ENCODE data around the gene PTPRM. TPM values are rescaled to one million over a fixed set of nuclear protein-coding genes. Genes with fewer than 3 reads are reported as not detected.

PTPRM gene
- polyA plus RNA-seq, 3 donors: 0.04 to 2.1 (median 0.66) TPM

- Histone ChIP-seq H3K27ac (ENCODE audit: low read depth in 1 of 2, low read length in 2 of 2) (no peak overlapping the region), H3K79me2 (ENCODE audit: insufficient read depth, low read length) (no peaks in the 10 kb centered on the region), H3K36me3 (replicated peaks in 1 of 2; ENCODE audit: control insufficient read depth in 1 of 2, insufficient read depth in 2 of 2, low read length in 2 of 2) (no peaks in the 10 kb centered on the region), H3K9ac (ENCODE audit: insufficient read depth, low read length, poor library complexity, severe bottlenecking) (no peak overlapping the region), H3K4me1 (ENCODE audit: control insufficient read depth in 1 of 2, insufficient read depth in 2 of 2, low read length in 2 of 2) (no peaks in the 10 kb centered on the region), H4K20me1 (ENCODE audit: insufficient read depth, low read length) (no peaks in the 10 kb centered on the region), H2AFZ (ENCODE audit: insufficient read depth, low read depth, low read length, poor library complexity, severe bottlenecking) (no peak overlapping the region), H3K4me3 (replicated peaks in 1 of 3; ENCODE audit: low read depth in 2 of 3, low read length in 3 of 3) (no peak overlapping the region), H3K27me3 (ENCODE audit: control insufficient read depth in 2 of 2, insufficient read depth in 2 of 2, low read length in 2 of 2) (no peaks in the 10 kb centered on the region), H3K4me2 (replicated peaks; ENCODE audit: extremely low read depth, low read length, poor library complexity, severe bottlenecking) (no peak overlapping the region), H3K9me3 (replicated peaks in 1 of 2; ENCODE audit: control insufficient read depth in 1 of 2, insufficient read depth in 1 of 2, low read length in 2 of 2) (no peaks in the 10 kb centered on the region)
- Mint-ChIP-seq H3K36me3 (no peaks in the 10 kb centered on the region), H3K4me3 (no peak overlapping the region), H3K9me3 (peaks cover 0 to 2% (median 0%) of the 10 kb centered on the region in 7 donors), H3K4me1 (peaks cover 7% of the 10 kb centered on the region), H3K27me3 (ENCODE audit: low read depth in 3 of 3) (peaks cover 0 to 2% (median 0%) of the 10 kb centered on the region in 3 donors), H3K27ac (no peak overlapping the region)
- intact Hi-C loops (cut with micrococcal nuclease): no loop called here
- WGBS (ENCODE audit: insufficient coverage): 86% methylated on average over 2 of the region's 3 CpGs
- DNase-seq: no peak
- TF ChIP-seq CTCF (IDR thresholded peaks at IDR 0.05): no peak
Measured at GRCh38 chr18:7523772-7524171, 43.3 kb upstream of the PTPRM start.

GRCh38 chr18:7524786-7525185, 42.3 kb upstream of the PTPRM start:
- Mint-ChIP-seq H3K4me1 (peaks cover 7% of the 10 kb centered on the region), H3K27ac (peak overlapping the region in 1 of 7 donors; percentile 15), H3K4me3 (peak overlapping the region in 1 of 2 donors; percentile 43), H3K9me3 (peaks cover 0 to 2% (median 0%) of the 10 kb centered on the region in 7 donors), H3K36me3 (no peaks in the 10 kb centered on the region), H3K27me3 (ENCODE audit: low read depth in 3 of 3) (peaks cover 0 to 2% (median 0%) of the 10 kb centered on the region in 3 donors)
- no peaks in the 10 kb centered on the region for H4K20me1 ChIP-seq (ENCODE audit: insufficient read depth, low read length)
- no peaks in the 10 kb centered on the region for H3K79me2 ChIP-seq (ENCODE audit: insufficient read depth, low read length)
- no peak overlapping the region for H3K9ac ChIP-seq (ENCODE audit: insufficient read depth, low read length, poor library complexity, severe bottlenecking)
- intact Hi-C loops (cut with micrococcal nuclease): no loop called here
- H3K27ac ChIP-seq (ENCODE audit: low read depth in 1 of 2, low read length in 2 of 2): no peak overlapping the region
- H3K4me1 ChIP-seq (ENCODE audit: control insufficient read depth in 1 of 2, insufficient read depth in 2 of 2, low read length in 2 of 2): no peaks in the 10 kb centered on the region
- H3K4me2 ChIP-seq (replicated peaks; ENCODE audit: extremely low read depth, low read length, poor library complexity, severe bottlenecking): no peak overlapping the region
- no peak overlapping the region for H3K4me3 ChIP-seq (replicated peaks in 1 of 3; ENCODE audit: low read depth in 2 of 3, low read length in 3 of 3)
- no CpG with 5 or more reads among the region's 2 CpGs for WGBS (ENCODE audit: insufficient coverage)
- no peaks in the 10 kb centered on the region for H3K9me3 ChIP-seq (replicated peaks in 1 of 2; ENCODE audit: control insufficient read depth in 1 of 2, insufficient read depth in 1 of 2, low read length in 2 of 2)
- H3K27me3 ChIP-seq (ENCODE audit: control insufficient read depth in 2 of 2, insufficient read depth in 2 of 2, low read length in 2 of 2): no peaks in the 10 kb centered on the region
- H2AFZ ChIP-seq (ENCODE audit: insufficient read depth, low read depth, low read length, poor library complexity, severe bottlenecking): no peak overlapping the region
- no peak for TF ChIP-seq CTCF (IDR thresholded peaks at IDR 0.05)
- H3K36me3 ChIP-seq (replicated peaks in 1 of 2; ENCODE audit: control insufficient read depth in 1 of 2, insufficient read depth in 2 of 2, low read length in 2 of 2): no peaks in the 10 kb centered on the region
- no peak for DNase-seq
